ENCODE data around the gene ROS1.

The ROS1 gene

DNA sequence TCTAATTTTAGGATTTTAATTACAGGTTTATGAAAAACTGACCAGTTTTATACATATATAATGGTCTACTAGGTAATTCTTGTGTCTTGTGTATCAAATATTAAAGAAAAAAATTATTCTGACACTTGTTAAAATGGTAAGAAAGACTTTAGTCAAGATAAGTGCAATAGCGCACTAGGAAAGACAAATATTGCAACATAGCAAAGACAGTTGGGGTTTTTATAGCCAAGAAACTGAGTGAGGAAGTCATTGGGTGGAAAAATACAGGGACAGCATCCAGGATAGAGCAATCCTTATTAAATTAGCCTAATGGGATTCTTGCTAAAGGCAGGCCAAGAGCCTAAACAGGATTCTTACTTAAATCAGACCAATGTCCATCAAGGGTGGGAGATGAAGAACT lies 71.1 kb downstream of the ROS1 start:
- peaks cover 4% of the 10 kb centered on the region for H3K4me1 ChIP-seq (ENCODE audit: control insufficient read depth, insufficient read depth, low read length)
- H3K9ac ChIP-seq (ENCODE audit: low read length), result no peak overlapping the region
- no peaks in the 10 kb centered on the region for H3K27me3 ChIP-seq (ENCODE audit: control insufficient read depth, insufficient read depth, low read length)
- no peaks in the 10 kb centered on the region for H3K36me3 ChIP-seq (ENCODE audit: control insufficient read depth, insufficient read depth, low read length)
- no peak overlapping the region for H3K4me3 ChIP-seq (ENCODE audit: low read length)
- H3K9me3 ChIP-seq (ENCODE audit: control insufficient read depth, low read length), result no peaks in the 10 kb centered on the region

DNA sequence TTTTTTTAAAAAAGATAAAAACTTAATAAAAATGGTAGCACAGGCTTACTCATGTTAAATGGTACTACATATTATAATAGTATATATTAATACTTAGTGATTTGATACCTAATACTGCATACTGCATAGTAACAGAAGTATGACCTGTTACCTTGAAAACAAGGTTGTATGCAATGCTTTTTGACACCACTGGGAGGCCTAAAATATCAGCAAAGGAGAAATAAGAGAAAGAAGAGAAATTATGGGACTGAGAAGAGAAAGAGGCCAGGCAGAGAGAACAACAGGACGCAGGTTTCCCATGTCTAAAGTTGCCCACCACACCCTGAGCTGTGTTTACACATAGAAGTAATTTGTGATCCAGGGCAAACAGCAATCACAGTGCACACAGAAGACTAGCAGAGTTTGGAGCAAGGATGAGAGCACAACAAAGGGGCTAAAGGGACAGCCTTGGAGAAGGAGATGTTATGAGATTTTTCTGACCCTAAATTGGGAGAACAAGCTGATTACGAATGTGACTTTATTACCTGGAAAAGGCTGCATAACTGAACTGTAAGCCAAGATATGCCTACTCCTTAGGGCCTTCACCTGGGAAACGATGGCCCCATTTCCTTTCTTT lies 73.2 kb downstream of the ROS1 start:
- Histone ChIP-seq H3K36me3 (ENCODE audit: control insufficient read depth, insufficient read depth, low read length) (no peaks in the 10 kb centered on the region), H3K27me3 (ENCODE audit: control insufficient read depth, insufficient read depth, low read length) (no peaks in the 10 kb centered on the region), H3K4me3 (ENCODE audit: low read length) (no peak overlapping the region), H3K9ac (ENCODE audit: low read length) (no peak overlapping the region), H3K9me3 (ENCODE audit: control insufficient read depth, low read length) (no peaks in the 10 kb centered on the region), H3K4me1 (ENCODE audit: control insufficient read depth, insufficient read depth, low read length) (peaks cover 4% of the 10 kb centered on the region)

DNA sequence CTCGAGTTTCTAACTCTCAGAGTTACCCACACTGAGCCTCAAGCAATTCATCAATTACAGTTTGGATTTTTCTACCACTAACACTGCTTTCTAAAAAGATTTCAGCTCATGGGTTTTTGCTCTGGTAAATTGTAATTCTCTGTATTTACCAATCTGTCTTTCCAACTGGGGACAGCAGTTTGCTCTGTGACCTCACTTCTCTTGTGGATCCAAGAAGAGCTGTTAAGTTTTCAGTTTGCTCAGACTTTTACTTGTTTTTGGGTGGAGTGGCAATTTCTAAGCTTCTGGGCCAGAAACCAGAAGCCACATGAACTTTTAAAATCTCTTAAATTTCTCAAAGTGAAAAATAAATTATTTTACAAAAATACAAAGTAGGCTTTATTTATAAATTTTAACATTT lies 74.2 kb downstream of the ROS1 start:
- H3K4me1 ChIP-seq (ENCODE audit: control insufficient read depth, insufficient read depth, low read length), result peaks cover 4% of the 10 kb centered on the region
- H3K9ac ChIP-seq (ENCODE audit: low read length), result no peak overlapping the region
- H3K36me3 ChIP-seq (ENCODE audit: control insufficient read depth, insufficient read depth, low read length), result no peaks in the 10 kb centered on the region
- H3K9me3 ChIP-seq (ENCODE audit: control insufficient read depth, low read length), result no peaks in the 10 kb centered on the region
- no peak overlapping the region for H3K4me3 ChIP-seq (ENCODE audit: low read length)
- H3K27me3 ChIP-seq (ENCODE audit: control insufficient read depth, insufficient read depth, low read length), result no peaks in the 10 kb centered on the region

DNA sequence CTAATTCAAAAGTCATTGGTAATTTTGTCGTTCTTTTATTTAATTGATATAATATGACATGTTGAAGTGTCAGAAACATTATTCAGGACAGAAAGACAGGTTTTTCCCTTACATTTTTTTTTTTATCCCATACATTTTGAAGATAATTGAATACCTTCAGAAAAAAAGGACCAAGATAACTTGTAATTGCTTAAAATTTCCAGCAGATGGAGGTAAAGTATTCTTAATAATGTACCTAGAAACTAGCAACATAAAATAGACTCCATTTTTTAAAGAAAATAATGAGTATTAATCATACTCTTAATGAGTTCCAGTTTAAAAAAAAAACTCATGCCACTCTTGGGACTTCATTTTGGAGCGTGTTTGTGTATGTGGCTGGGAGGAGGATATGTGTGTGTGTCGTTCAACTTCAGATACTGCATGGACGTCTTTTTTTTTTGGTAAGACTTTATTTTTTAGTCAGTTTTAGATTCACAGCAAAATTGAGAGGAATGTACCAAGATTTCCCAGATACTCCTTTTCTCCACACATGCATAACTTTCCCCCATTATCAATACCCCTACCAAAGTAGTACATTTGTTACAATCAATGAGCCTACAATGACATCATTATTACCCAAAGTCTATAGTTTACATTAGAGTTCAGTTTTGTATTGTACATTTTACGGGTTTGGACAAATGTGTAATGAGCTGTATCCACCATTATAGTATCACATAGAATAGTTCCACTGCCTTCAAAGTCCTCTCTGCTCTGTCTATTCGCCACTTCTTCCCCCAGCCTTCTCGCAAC lies 79.4 kb downstream of the ROS1 start:
- Histone ChIP-seq H3K27me3 (ENCODE audit: control insufficient read depth, insufficient read depth, low read length) (no peaks in the 10 kb centered on the region), H3K9me3 (ENCODE audit: control insufficient read depth, low read length) (no peaks in the 10 kb centered on the region), H3K9ac (ENCODE audit: low read length) (peak overlapping the region; percentile 19), H3K36me3 (ENCODE audit: control insufficient read depth, insufficient read depth, low read length) (no peaks in the 10 kb centered on the region), H3K4me3 (ENCODE audit: low read length) (no peak overlapping the region), H3K4me1 (ENCODE audit: control insufficient read depth, insufficient read depth, low read length) (no peaks in the 10 kb centered on the region)

DNA sequence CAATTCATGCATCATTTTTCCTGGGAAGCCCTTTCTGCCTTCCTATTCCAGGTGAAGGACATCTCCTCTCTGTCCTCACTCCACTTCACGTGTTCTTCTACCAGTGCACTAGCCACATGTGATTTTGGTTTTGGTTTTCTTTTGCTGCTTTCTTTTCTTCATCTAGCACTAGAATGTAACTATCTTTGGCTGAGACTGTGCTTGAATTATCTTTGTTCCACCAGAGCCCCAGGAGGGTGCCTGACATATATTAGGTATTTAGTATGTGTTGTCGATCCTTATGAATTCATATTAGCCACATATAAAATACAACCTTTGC lies 80.5 kb downstream of the ROS1 start:
- no peaks in the 10 kb centered on the region for H3K9me3 ChIP-seq (ENCODE audit: control insufficient read depth, low read length)
- no peaks in the 10 kb centered on the region for H3K27me3 ChIP-seq (ENCODE audit: control insufficient read depth, insufficient read depth, low read length)
- H3K4me3 ChIP-seq (ENCODE audit: low read length), result no peak overlapping the region
- H3K36me3 ChIP-seq (ENCODE audit: control insufficient read depth, insufficient read depth, low read length), result no peaks in the 10 kb centered on the region
- H3K4me1 ChIP-seq (ENCODE audit: control insufficient read depth, insufficient read depth, low read length), result no peaks in the 10 kb centered on the region
- no peak overlapping the region for H3K9ac ChIP-seq (ENCODE audit: low read length)

DNA sequence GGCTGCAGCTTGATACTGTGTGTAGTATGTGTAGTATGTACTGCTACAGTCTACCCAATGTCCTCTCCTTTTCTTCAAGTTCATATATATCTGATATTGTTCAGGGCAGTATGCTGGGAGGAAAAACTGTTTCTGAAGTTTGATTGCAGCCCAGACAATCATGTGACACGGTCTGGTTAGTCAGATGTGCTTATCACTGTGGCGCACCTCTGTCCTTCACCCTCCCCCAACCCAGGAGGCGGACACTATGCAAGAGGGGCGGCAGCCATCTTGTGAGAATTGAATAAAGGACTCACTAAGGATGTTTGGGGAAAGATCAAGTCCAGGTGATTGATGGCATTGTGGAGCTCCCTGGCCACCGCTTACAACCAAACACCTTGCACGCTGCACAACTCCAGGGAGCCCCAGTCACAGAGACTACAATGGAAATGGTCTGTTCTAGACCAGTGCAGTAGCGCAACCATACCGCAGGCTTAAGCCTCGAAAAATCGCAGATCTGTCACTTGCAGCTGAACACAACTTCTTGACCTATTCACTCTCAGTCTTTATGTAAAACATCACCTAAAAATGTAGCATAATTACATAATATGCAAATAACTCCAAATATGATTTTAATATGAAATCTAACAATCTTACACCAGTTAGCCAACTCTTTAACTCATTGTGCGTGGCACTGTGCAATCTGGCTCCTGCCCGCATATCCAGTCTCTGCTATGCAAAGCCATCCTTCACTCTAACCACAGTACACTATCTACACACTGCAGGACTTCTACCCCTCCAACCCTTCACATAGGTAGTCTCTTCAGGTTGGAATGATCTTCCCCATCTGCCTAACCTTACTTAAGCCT lies 81.1 kb downstream of the ROS1 start:
- Histone ChIP-seq H3K4me1 (ENCODE audit: control insufficient read depth, insufficient read depth, low read length) (no peaks in the 10 kb centered on the region), H3K9me3 (ENCODE audit: control insufficient read depth, low read length) (no peaks in the 10 kb centered on the region), H3K9ac (ENCODE audit: low read length) (no peak overlapping the region), H3K4me3 (ENCODE audit: low read length) (no peak overlapping the region), H3K27me3 (ENCODE audit: control insufficient read depth, insufficient read depth, low read length) (no peaks in the 10 kb centered on the region), H3K36me3 (ENCODE audit: control insufficient read depth, insufficient read depth, low read length) (no peaks in the 10 kb centered on the region)

DNA sequence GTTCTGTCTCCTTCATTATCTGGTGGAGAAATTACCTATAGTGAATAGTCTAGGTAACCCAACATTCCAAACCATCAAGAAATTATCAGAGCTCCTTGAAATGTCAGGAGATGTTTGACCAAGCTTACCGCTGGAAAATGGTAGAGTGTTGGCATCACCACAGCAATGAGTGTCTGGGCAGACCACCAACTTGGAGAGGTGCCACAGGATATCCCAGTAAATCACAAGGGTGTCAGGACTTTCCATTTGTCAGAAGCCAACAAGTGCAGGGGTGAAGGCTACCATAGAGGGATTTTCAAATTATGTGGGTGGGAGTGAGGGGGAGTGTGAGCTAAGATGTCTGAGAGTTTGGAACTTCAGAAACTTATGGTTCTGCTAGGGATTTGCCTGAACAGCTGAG lies 87.2 kb downstream of the ROS1 start:
- Histone ChIP-seq H3K36me3 (ENCODE audit: control insufficient read depth, insufficient read depth, low read length) (no peaks in the 10 kb centered on the region), H3K4me3 (ENCODE audit: low read length) (no peak overlapping the region), H3K27me3 (ENCODE audit: control insufficient read depth, insufficient read depth, low read length) (no peaks in the 10 kb centered on the region), H3K9ac (ENCODE audit: low read length) (no peak overlapping the region), H3K4me1 (ENCODE audit: control insufficient read depth, insufficient read depth, low read length) (no peaks in the 10 kb centered on the region), H3K9me3 (ENCODE audit: control insufficient read depth, low read length) (no peaks in the 10 kb centered on the region)

DNA sequence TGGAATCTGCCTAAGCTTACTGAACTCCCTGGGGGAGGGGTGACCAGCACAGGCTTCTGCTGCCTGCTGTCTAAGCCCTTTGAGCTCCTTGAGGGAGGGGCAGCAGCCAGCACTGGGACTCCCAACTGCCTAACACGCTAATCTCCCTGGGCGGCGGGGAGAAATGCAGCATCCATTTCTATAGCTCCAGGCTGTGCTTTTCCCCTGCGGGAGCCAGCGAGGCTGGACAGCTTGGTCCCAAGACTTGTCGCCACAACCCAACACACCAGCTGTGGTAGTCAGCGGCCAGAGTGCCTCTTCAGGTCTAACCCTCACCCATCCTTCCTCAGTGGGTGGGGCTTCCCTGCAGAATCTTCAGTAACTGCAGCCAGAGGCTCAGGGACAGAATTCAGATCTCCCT lies 95.8 kb downstream of the ROS1 start:
- H3K4me3 ChIP-seq (ENCODE audit: low read length), result no peak overlapping the region
- H3K27me3 ChIP-seq (ENCODE audit: control insufficient read depth, insufficient read depth, low read length), result no peaks in the 10 kb centered on the region
- no peaks in the 10 kb centered on the region for H3K36me3 ChIP-seq (ENCODE audit: control insufficient read depth, insufficient read depth, low read length)
- H3K9me3 ChIP-seq (ENCODE audit: control insufficient read depth, low read length), result no peaks in the 10 kb centered on the region
- H3K4me1 ChIP-seq (ENCODE audit: control insufficient read depth, insufficient read depth, low read length), result no peaks in the 10 kb centered on the region
- no peak overlapping the region for H3K9ac ChIP-seq (ENCODE audit: low read length)

DNA sequence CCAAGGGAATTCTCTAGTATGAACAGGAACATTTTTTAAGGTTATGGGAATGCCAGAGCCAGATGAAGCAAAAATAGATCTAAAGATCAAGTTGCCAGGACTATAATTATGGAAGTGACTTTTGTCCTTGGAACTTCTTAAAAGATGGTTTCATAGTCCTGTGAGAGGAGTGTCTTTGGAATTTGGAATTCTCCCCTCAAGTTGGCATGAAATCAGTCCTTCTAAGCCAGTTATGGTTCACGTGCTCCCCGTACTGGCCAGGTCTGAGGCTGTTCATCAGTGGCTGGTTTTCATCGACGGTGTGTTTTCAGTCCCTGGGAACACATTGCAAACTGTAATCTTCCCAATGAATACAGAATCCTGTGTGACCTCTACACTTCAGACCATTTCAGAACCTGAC lies 97.2 kb downstream of the ROS1 start:
- no peak overlapping the region for H3K4me3 ChIP-seq (ENCODE audit: low read length)
- H3K9me3 ChIP-seq (ENCODE audit: control insufficient read depth, low read length), result no peaks in the 10 kb centered on the region
- no peaks in the 10 kb centered on the region for H3K4me1 ChIP-seq (ENCODE audit: control insufficient read depth, insufficient read depth, low read length)
- H3K9ac ChIP-seq (ENCODE audit: low read length), result no peak overlapping the region
- no peaks in the 10 kb centered on the region for H3K36me3 ChIP-seq (ENCODE audit: control insufficient read depth, insufficient read depth, low read length)
- H3K27me3 ChIP-seq (ENCODE audit: control insufficient read depth, insufficient read depth, low read length), result no peaks in the 10 kb centered on the region

DNA sequence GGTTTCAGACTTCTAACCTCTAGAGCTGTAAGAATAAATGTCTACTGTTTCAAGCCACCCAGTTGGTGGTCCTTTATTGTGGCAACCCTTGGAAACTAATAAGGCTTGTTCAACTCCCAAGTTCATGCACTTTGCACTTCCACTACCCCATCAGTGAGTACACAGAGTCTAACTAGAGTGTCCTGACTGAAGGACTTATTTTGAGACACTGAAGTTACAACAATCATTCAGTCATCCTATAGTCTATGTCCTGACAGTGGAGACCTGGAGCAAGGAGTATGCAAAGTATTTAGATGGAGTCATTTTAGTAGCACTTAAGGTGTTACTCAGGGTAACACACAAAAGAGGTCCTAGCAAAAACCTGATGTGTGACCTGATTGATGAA lies 97.7 kb downstream of the ROS1 start:
- no peaks in the 10 kb centered on the region for H3K36me3 ChIP-seq (ENCODE audit: control insufficient read depth, insufficient read depth, low read length)
- H3K9ac ChIP-seq (ENCODE audit: low read length), result no peak overlapping the region
- no peaks in the 10 kb centered on the region for H3K27me3 ChIP-seq (ENCODE audit: control insufficient read depth, insufficient read depth, low read length)
- no peaks in the 10 kb centered on the region for H3K9me3 ChIP-seq (ENCODE audit: control insufficient read depth, low read length)
- H3K4me3 ChIP-seq (ENCODE audit: low read length), result no peak overlapping the region
- H3K4me1 ChIP-seq (ENCODE audit: control insufficient read depth, insufficient read depth, low read length), result no peaks in the 10 kb centered on the region

DNA sequence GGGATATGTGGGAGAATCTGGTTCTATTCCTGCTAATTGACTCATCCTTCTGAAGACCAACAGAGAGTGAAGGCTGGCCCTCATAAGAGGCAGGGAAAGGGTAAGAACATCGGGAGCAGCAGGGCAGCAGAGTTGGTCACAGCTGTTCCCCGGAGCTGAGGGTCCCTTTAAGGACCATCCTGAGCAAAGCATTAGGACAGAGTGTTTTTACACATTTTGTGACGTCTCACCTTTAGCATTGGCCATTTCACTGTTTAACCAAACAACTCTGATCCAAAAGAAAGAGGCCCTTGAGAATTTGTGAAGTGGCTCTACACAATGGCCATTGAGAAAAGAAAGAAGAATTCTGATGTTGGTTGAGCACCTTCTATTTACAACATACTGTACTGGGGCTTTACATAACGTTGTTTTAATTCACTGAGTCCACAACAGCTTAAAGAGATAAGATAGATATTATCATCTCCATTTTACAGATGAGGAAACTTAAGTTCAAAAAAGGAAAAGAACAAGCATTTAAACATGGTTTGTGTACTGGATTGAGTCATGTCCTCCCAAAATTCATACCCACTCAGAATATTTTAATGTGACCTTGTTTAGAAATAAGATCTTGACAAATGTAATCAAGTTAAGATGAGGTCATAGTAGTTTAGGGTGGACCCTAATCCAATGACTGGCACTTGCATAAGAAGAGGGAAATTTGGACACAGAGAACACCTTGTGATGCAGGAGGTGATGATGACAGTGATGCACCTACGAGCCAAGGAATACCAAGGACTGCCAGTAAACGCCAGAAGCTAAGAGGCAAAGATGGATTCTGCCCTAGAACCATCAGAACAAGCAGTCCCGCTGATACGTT lies 98.4 kb downstream of the ROS1 start:
- Histone ChIP-seq H3K4me1 (ENCODE audit: control insufficient read depth, insufficient read depth, low read length) (no peaks in the 10 kb centered on the region), H3K27me3 (ENCODE audit: control insufficient read depth, insufficient read depth, low read length) (no peaks in the 10 kb centered on the region), H3K36me3 (ENCODE audit: control insufficient read depth, insufficient read depth, low read length) (no peaks in the 10 kb centered on the region), H3K9ac (ENCODE audit: low read length) (no peak overlapping the region), H3K9me3 (ENCODE audit: control insufficient read depth, low read length) (no peaks in the 10 kb centered on the region), H3K4me3 (ENCODE audit: low read length) (no peak overlapping the region)

Data from mucosa of stomach (tissue), 1 donor.